ENCODE measurements around the gene TMEM17.

Gene TMEM17

GRCh38 chr2:62511636-62512035 lies 5.6 kb upstream of the TMEM17 start:
- no peak for DNase-seq (ENCODE audit: low spot score)

- DNase-seq (ENCODE audit: low spot score) = no peak
Measured at GRCh38 chr2:62506421-62506750, 391 bp upstream of the TMEM17 start.

- DNase-seq (ENCODE audit: low spot score) = no peak
Measured at GRCh38 chr2:62505109-62505749, 766 bp downstream of the TMEM17 start.

- no peak for DNase-seq (ENCODE audit: low spot score)
Measured at GRCh38 chr2:62504657-62505056, 1.3 kb downstream of the TMEM17 start.

- peak; percentile 94 for DNase-seq (ENCODE audit: low spot score)
Measured at GRCh38 chr2:62501794-62502500, 4.0 kb downstream of the TMEM17 start.

GRCh38 chr2:62501069-62501468 lies 4.9 kb downstream of the TMEM17 start:
- no peak for DNase-seq (ENCODE audit: low spot score)

- DNase-seq (ENCODE audit: low spot score) = no peak
Measured at GRCh38 chr2:62499430-62500060, 6.5 kb downstream of the TMEM17 start.

GRCh38 chr2:62498739-62499138 lies 7.3 kb downstream of the TMEM17 start:
- no peak for DNase-seq (ENCODE audit: low spot score)

GRCh38 chr2:62495761-62496160 lies 10.2 kb downstream of the TMEM17 start:
- DNase-seq (ENCODE audit: low spot score) = no peak

- DNase-seq (ENCODE audit: low spot score) = no peak
Measured at GRCh38 chr2:62492048-62492447, 13.9 kb downstream of the TMEM17 start.

GRCh38 chr2:62489702-62490101 lies 16.3 kb downstream of the TMEM17 start:
- DNase-seq (ENCODE audit: low spot score) = no peak

- no peak for DNase-seq (ENCODE audit: low spot score)
Measured at GRCh38 chr2:62489162-62489561, 16.8 kb downstream of the TMEM17 start.

- no peak for DNase-seq (ENCODE audit: low spot score)
Measured at GRCh38 chr2:62486439-62486765, 19.6 kb downstream of the TMEM17 start.

- no peak for DNase-seq (ENCODE audit: low spot score)
Measured at GRCh38 chr2:62485761-62486438, 20.1 kb downstream of the TMEM17 start.

GRCh38 chr2:62482558-62483352 lies 23.2 kb downstream of the TMEM17 start:
- DNase-seq (ENCODE audit: low spot score) = no peak

- DNase-seq (ENCODE audit: low spot score) = no peak
Measured at GRCh38 chr2:62479917-62480316, 26.1 kb downstream of the TMEM17 start.

- DNase-seq (ENCODE audit: low spot score) = peak; percentile 28
Measured at GRCh38 chr2:62478093-62478580, 27.9 kb downstream of the TMEM17 start.

- DNase-seq (ENCODE audit: low spot score) = no peak
Measured at GRCh38 chr2:62477573-62477972, 28.4 kb downstream of the TMEM17 start.

GRCh38 chr2:62475172-62476011 lies 30.6 kb downstream of the TMEM17 start:
- no peak for DNase-seq (ENCODE audit: low spot score)

- no peak for DNase-seq (ENCODE audit: low spot score)
Measured at GRCh38 chr2:62474176-62474575, 31.8 kb downstream of the TMEM17 start.

- no peak for DNase-seq (ENCODE audit: low spot score)
Measured at GRCh38 chr2:62473246-62473827, 32.7 kb downstream of the TMEM17 start.

Data from SW480 (cell line).